ENCODE data around the gene FRMD5. TPM values are rescaled to one million over a fixed set of nuclear protein-coding genes. Genes with fewer than 3 reads are reported as not detected.

FRMD5 gene
- total and polyA plus RNA-seq, 7 donors, result 0.41 to 1.8 (median 0.92) TPM

- 95 to 97% methylated on average over 1 of the region's 1 CpG for WGBS, 2 donors
Observed at GRCh38 chr15:44149224-44149623, 45.8 kb downstream of the FRMD5 start.

GRCh38 chr15:44148580-44148979 lies 46.5 kb downstream of the FRMD5 start:
- DNase-seq, result no peak
- TF ChIP-seq EP300 (IDR thresholded peaks at IDR 0.05) (no peak), CTCF (IDR thresholded peaks at IDR 0.05) (no peak), POLR2A (IDR thresholded peaks at IDR 0.05) (no peak), POLR2AphosphoS5 (IDR thresholded peaks at IDR 0.05) (no peak)
- intact Hi-C loops (cut with DNase I), result no loop called here
- no peaks in the 10 kb centered on the region for H3K36me3 ChIP-seq
- no peak overlapping the region for H3K4me3 ChIP-seq
- H3K27ac ChIP-seq, result no peak overlapping the region
- no peaks in the 10 kb centered on the region for H3K27me3 ChIP-seq
- 66 to 78% methylated on average over 2 of the region's 2 CpGs for WGBS, 2 donors
- H3K4me1 ChIP-seq, result no peaks in the 10 kb centered on the region
- H3K9me3 ChIP-seq, result no peaks in the 10 kb centered on the region

More at GRCh38 chr15:44149224-44149623, 45.8 kb downstream of the FRMD5 start:
- Histone ChIP-seq H3K4me1 (no peaks in the 10 kb centered on the region), H3K4me3 (no peak overlapping the region), H3K36me3 (no peaks in the 10 kb centered on the region), H3K27ac (no peak overlapping the region), H3K9me3 (no peaks in the 10 kb centered on the region), H3K27me3 (no peaks in the 10 kb centered on the region)
- intact Hi-C loops (cut with DNase I), result no loop called here
- no peak for DNase-seq
- no peak for TF ChIP-seq POLR2AphosphoS5 (IDR thresholded peaks at IDR 0.05)
- TF ChIP-seq POLR2A (IDR thresholded peaks at IDR 0.05), result no peak
- no peak for TF ChIP-seq EP300 (IDR thresholded peaks at IDR 0.05)
- TF ChIP-seq CTCF (IDR thresholded peaks at IDR 0.05), result no peak

GRCh38 chr15:44147636-44148035 lies 47.4 kb downstream of the FRMD5 start:
- Histone ChIP-seq H3K27ac (no peak overlapping the region), H3K4me3 (no peak overlapping the region), H3K27me3 (no peaks in the 10 kb centered on the region), H3K4me1 (no peaks in the 10 kb centered on the region), H3K36me3 (no peaks in the 10 kb centered on the region), H3K9me3 (no peaks in the 10 kb centered on the region)
- TF ChIP-seq POLR2A (IDR thresholded peaks at IDR 0.05) (no peak), EP300 (IDR thresholded peaks at IDR 0.05) (no peak), CTCF (IDR thresholded peaks at IDR 0.05) (no peak), POLR2AphosphoS5 (IDR thresholded peaks at IDR 0.05) (no peak)
- intact Hi-C loops (cut with DNase I), result no loop called here
- DNase-seq, result no peak

GRCh38 chr15:44145495-44145894 lies 49.6 kb downstream of the FRMD5 start:
- Histone ChIP-seq H3K4me3 (no peak overlapping the region), H3K4me1 (no peaks in the 10 kb centered on the region), H3K9me3 (no peaks in the 10 kb centered on the region), H3K36me3 (no peaks in the 10 kb centered on the region), H3K27me3 (no peaks in the 10 kb centered on the region), H3K27ac (no peak overlapping the region)
- intact Hi-C loops (cut with DNase I), result no loop called here
- DNase-seq, result no peak
- TF ChIP-seq CTCF (IDR thresholded peaks at IDR 0.05) (no peak), POLR2AphosphoS5 (IDR thresholded peaks at IDR 0.05) (no peak), POLR2A (IDR thresholded peaks at IDR 0.05) (no peak), EP300 (IDR thresholded peaks at IDR 0.05) (no peak)
- WGBS, 2 donors, result 79 to 82% methylated on average over 3 of the region's 3 CpGs

GRCh38 chr15:44144992-44145391 lies 50.1 kb downstream of the FRMD5 start:
- TF ChIP-seq POLR2A (IDR thresholded peaks at IDR 0.05), result no peak
- intact Hi-C loops (cut with DNase I), result no loop called here
- Histone ChIP-seq H3K9me3 (no peaks in the 10 kb centered on the region), H3K4me1 (no peaks in the 10 kb centered on the region), H3K27me3 (no peaks in the 10 kb centered on the region), H3K27ac (no peak overlapping the region), H3K36me3 (no peaks in the 10 kb centered on the region), H3K4me3 (no peak overlapping the region)
- DNase-seq, result no peak

Measured in sigmoid colon (tissue), 7 donors.